HG02852 (cell line): ENCODE results near the gene AICDA.
"Not testable (repeated sequence)": the region's sequence is repeated elsewhere in the genome, so short reads cannot be mapped to it uniquely, and the experiment has no call there.

ENCODE experiments used
- ATAC-seq: cut with Tn5 transposase; IDR thresholded peaks from one replicate; pipeline ENCODE4 v1.9.1; 2021; ENCODE audit warnings: mild to moderate bottlenecking, moderate library complexity; ENCODE audit not compliant: unreplicated experiment

Gene AICDA

GRCh38 chr12:8612629-8613028, at the start of gene AICDA:
Gene AICDA (minus strand): TSS chr12:8612859. CDS start chr12:8612767, 92 bp downstream.
- ATAC-seq = no peak

DNA sequence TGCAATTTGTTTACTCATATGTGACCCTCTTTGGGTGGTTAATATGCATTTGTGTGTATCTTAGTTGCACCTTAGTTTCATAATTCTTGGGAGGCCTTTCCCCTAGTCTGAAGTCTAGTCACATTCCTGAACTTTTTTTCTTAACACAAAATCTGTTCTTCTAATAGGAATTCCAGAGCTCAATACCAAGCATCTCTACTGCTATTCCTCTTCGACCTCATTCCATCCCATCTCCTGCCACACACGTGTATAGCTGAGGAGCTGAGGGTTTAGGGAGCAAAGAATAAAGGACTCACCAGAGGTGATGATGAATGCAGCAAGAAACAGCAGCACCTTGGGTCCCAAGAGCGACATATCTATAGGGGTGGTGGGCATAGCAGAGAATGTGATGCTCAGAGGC, 49.1 kb upstream of the AICDA start:
- ATAC-seq = no peak

- no peak for ATAC-seq
Measured at GRCh38 chr12:8661016-8661415, 48.4 kb upstream of the AICDA start.

DNA sequence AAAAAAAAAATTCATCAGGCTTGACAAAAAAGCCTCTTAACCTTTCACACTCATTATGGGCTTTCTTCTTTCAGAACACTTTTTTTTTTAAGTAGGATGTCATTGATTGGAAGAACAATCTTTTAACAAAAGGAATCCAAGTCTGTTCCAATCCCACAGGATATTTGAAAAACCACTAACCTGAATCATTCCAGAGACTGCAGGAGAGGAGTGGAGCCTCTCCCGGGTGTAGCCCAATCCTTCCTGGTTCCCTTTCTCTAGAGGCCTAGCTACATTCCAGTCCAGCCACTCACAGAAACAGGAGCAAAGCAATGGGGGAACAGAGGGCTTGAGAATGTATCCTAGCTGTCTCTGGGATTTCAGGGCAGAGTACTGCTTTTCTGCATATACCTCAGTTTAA, 45.7 kb upstream of the AICDA start:
- ATAC-seq = no peak

GRCh38 chr12:8655421-8655820, 42.8 kb upstream of the AICDA start:
- no peak for ATAC-seq

GRCh38 chr12:8648576-8649205, 36.0 kb upstream of the AICDA start:
- ATAC-seq = peak; percentile 71

GRCh38 chr12:8647968-8648367, 35.3 kb upstream of the AICDA start:
- no peak for ATAC-seq

DNA sequence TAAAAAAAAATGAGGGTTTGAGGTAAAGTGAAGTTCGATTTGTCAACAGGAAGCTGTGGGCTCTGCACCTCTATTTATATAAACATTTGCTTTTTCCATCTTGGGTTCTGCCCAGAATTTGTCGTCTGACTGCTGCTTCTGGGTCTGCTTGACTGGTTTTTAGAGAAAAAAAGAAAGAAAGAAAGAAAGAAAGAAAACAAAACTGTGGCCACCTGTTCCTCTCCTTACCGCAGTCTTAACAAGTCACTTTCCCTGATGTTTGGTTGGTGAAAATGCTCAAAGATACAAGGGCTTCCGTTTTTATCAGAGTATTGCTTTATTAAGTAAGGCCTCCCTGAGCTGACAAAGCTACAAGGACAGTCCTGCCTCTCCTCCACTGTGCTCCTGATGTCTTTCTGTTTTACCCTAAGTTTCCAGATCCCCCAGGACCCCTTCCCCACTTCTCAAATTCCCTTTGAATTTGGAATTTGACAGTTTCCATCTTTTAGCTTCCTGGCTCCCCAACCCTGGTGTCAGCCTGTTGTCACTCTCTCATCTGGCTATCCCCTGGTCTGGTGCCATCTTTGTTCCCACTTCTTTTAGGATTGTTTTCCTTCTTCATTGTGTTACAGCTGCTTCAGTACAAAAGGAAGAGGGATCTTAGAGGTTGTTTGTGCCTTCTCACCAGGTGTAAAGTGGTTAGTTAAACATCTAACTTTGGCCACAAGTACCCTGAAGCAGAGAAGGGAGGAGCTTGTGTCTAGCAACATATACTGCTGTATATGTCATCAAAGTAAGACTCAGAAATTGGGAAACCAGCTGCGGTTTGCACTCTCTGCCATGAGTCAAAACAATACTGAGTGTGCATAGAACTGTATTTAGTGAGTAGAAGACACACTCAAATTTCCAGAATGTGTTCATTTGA, 31.9 kb upstream of the AICDA start:
- peak; percentile 61 for ATAC-seq

DNA sequence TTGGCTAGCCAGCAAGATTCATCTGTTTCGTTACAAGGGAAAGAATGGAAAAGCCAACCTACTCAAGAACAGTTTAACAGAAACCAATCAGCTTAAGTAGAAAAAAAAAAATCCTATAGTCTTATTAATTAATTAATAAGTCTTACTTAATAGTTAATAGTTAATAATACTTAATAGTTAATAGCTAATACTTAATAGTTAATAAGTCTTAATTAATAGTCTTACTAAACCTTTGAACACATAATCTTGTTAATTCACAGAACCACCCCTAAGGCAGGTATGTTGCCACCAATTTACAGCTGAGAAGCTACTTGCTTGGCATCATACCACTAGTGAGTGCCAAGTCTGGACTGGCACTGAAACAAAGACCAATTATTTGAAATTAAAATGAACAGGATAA, 30.1 kb upstream of the AICDA start:
- no peak for ATAC-seq

DNA sequence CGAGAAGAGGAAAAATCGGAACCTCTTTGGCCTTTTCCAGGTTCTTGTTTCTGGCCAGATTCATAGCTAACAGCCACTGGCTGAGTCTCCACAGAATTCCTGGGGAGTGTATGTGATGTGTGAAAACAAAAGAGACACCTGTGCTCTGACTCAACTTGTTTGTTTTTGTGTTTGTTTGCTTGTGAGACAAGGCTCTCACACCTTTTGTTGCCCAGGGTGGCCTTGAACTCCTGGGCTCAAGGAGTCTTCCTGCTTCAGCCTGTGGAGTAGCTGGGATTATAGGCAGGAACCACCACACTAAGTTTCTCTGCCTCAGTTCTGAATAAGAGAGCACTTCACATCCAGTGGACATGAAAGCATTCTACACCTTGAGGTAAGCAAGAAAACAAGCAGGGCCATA, 27.3 kb upstream of the AICDA start:
- ATAC-seq = no peak

- no peak for ATAC-seq
Measured at GRCh38 chr12:8638951-8639350, 26.3 kb upstream of the AICDA start.

DNA sequence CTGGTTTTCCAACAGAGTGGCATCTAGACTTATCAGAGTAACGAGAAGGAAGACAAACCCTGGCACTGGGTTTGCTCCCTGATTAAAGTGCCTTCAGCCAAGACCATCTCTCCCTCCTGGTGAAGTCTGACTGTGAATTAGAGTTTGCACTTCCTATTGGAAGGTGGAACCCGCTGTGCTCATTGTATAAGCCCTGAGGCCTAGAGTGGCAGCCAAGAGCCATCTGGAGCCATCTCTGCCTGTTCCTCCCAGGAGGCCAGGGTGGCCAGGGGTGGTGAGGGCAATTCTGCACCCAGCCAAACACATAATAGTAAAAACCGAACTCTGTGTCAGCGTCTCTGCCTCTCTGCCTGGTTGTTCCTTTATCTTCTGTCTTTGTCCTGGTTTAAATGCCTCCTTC, 25.0 kb upstream of the AICDA start:
- ATAC-seq = no peak

GRCh38 chr12:8637244-8637643, 24.6 kb upstream of the AICDA start:
- no peak for ATAC-seq

DNA sequence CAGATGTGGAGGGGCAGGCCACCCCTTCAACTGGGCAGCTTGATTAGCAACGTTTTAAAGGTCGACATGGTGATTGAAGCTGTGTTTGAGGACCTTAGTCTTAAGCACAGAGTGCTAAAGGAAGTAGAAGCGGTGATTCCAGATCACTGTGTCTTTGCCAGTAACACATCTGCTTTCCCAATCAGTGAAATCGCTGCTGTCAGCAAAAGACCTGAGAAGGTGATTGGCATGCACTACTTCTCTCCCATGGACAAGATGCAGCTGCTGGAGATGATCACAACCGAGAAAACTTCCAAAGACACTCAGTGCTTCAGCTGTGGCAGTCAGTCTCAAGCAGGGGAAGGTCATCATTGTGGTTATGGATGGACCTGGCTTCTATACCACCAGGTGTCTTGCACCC, 23.9 kb upstream of the AICDA start:
- ATAC-seq = no peak

GRCh38 chr12:8636007-8636346, 23.3 kb upstream of the AICDA start:
- ATAC-seq = not testable (repeated sequence)

DNA sequence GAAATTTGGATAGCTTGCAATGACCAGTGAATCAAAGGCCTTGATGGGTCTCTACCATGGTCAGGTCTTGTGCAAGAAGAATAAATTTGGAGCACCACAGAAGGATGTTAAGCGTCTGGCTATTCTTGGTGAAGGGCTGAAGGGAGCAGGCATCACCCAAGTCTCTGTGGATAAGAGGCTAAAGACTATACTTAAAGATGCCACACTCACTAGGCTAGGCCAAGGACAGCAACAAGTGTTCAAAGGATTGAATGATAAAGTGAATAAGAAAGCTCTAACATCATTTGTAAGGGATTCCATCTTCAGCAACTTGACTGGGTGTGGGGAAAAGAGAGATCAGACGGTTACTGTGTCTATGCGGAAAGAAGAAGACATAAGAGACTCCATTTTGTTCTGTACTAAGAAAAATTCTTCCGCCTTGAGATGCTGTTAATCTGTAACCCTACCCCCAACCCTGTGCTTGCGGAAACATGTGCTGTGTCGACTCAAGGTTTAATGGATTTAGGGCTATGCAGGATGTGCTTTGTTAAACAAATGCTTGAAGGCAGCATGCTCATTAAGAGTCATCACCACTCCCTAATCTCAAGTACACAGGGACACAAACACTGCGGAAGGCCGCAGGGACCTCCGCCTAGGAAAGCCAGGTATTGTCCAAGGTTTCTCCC, 22.8 kb upstream of the AICDA start:
- ATAC-seq = not testable (repeated sequence)

DNA sequence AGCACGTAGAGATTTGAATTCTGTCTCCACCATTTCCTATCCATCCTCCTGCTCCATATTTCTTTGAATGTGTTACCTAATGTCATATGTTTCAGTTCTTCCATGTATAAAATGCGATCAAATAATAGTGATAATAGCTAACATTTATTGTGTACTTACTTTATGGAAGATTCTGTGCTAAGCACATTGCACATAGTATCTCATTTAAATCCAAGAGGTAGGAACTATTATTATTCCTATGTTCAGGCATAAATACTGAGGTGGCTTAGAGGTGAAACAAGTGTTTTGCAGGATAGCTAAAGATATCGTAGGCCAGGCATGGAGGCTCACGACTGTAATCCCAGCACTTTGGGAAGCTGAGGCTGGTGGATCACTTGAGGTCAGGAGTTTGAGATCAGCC, 17.5 kb upstream of the AICDA start:
- ATAC-seq = no peak

DNA sequence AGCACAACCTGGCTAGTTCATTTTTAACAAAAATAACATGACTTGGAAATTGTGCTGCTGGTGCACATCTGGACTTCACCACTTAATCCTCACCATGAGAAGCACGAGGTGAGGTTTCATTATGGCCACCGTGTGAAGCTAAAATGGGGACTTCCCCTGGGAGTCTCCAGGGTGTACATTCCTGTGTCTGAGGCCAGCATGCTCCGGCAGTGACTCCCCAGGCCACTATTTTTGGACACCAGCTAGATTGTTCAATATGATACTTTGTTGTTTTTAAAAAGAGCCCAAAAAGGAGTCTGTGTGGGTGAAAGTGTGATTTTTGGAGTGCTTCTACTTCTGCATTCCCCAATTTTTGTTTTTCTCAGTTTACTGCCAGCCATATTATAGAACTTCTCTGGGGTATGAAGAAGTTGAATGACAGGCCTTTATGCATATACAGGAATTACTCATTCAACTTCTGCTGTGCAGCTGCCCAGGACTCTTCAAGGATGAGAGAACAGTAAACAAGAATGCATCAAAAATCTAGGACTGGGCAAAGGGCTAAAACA, 16.9 kb upstream of the AICDA start:
- peak; percentile 96 for ATAC-seq

GRCh38 chr12:8628731-8629130, 16.1 kb upstream of the AICDA start:
- ATAC-seq = no peak

- ATAC-seq = not testable (repeated sequence)
Measured at GRCh38 chr12:8624750-8625149, 12.1 kb upstream of the AICDA start.

- no peak for ATAC-seq
Measured at GRCh38 chr12:8622646-8623045, 10.0 kb upstream of the AICDA start.

- no peak for ATAC-seq
Measured at GRCh38 chr12:8615206-8615605, 2.5 kb upstream of the AICDA start.
